ENCODE results near the gene GABRA4.

The GABRA4 gene

DNA sequence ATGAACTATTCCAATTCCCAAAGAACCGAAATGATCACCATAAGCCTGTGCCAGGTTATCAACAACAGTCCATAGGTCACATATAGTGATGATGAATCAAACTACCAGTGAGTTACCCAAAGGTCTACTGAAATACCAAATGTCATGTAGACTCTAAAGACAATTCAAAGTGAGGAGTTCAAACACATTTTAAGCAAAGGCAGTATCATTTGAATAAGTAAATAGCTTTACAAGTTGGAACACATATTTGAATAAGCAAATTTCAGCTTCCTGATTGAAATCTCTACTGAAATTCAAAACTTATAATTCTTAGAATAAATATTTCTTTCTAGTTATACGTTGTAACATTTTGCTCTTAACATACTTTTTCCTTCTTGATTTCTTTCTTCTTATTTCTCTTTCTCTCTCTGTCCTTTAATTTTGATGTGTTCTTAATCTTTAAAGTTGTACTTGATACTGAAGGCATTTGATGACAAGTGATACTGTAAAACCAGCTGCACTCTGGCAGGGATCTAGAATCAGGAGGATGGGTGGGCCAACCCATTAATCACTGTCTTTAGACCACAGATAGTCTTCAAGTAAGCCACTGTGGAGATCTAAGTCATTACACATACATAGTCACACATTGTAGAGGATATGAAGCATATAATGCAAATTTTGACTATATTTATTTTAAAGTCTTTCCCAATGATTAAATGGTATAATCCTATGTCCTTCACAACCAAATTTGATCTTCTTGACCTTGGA, 34.5 kb downstream of the GABRA4 start:
- Mint-ChIP-seq H3K36me3 (ENCODE audit: low read depth) (no peaks in the 10 kb centered on the region), H3K4me3 (no peak overlapping the region), H3K4me1 (ENCODE audit: low read depth) (no peaks in the 10 kb centered on the region), H3K9me3 (no peaks in the 10 kb centered on the region), H3K27ac (no peak overlapping the region), H3K27me3 (ENCODE audit: low read depth) (no peaks in the 10 kb centered on the region)
- no peak for DNase-seq (ENCODE audit: low spot score)

DNA sequence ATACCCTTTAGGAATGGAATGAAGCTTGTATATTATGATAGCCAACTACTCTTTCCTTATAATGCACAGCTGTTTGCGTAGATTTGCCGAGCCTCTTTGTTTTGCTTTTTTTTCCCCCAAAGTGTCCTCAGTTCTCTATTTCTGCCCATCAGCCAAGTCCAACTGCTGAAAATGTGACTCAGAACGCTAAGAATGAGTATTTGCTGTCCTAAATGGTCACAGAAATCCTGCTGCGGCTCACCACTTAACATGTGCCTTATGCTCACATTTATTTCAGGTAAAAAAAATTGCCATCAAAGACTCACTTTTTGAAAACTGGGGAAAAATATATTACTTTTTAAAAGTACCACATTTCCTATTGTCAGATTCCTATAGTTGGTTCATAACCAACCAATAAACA, 36.9 kb downstream of the GABRA4 start:
- Mint-ChIP-seq H3K27me3 (ENCODE audit: low read depth) (no peaks in the 10 kb centered on the region), H3K4me1 (ENCODE audit: low read depth) (no peaks in the 10 kb centered on the region), H3K9me3 (no peaks in the 10 kb centered on the region), H3K36me3 (ENCODE audit: low read depth) (no peaks in the 10 kb centered on the region), H3K4me3 (no peak overlapping the region), H3K27ac (no peak overlapping the region)
- no peak for DNase-seq (ENCODE audit: low spot score)

DNA sequence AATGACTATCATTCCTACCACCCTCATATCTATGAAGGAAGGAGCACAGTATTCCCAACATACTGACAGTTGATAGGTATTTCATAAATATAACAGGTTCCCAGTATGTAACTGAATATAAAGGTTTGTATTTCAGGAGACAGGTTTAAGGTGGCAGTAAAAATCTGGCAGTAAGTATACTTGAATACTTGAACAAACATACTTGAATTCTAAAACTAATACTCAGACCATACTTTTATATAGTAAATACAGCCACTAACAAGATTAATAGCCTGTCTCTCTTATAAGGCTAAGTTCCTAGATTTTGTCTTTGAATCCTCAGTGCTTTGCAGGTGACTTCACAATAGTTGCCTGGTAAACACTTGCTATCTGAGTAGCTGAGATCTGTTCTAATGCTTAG, 37.8 kb downstream of the GABRA4 start:
- DNase-seq (ENCODE audit: low spot score): no peak
- H3K4me3 Mint-ChIP-seq: no peak overlapping the region
- H3K27me3 Mint-ChIP-seq (ENCODE audit: low read depth): no peaks in the 10 kb centered on the region
- H3K9me3 Mint-ChIP-seq: no peaks in the 10 kb centered on the region
- H3K27ac Mint-ChIP-seq: no peak overlapping the region
- no peaks in the 10 kb centered on the region for H3K4me1 Mint-ChIP-seq (ENCODE audit: low read depth)
- no peaks in the 10 kb centered on the region for H3K36me3 Mint-ChIP-seq (ENCODE audit: low read depth)

DNA sequence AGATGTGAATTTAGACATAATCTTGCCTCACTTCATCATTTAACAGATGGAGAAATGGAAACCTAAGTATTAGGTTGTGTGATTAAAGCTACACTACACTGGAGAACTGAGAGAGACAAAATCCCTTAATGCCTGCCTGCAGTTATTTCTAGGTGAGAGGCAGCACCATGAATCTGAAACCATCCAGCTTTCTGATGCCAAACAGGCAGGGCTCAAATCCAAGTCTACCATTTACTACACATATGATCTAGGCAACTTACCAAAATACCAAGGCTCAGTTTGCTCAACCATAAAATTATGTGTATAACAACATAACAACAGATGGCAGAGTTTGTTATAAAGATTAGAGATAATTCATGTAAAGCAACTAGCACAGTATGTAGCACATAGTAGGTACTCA, 38.7 kb downstream of the GABRA4 start:
- no peaks in the 10 kb centered on the region for H3K36me3 Mint-ChIP-seq (ENCODE audit: low read depth)
- no peaks in the 10 kb centered on the region for H3K9me3 Mint-ChIP-seq
- DNase-seq (ENCODE audit: low spot score): no peak
- no peak overlapping the region for H3K27ac Mint-ChIP-seq
- no peak overlapping the region for H3K4me3 Mint-ChIP-seq
- no peaks in the 10 kb centered on the region for H3K27me3 Mint-ChIP-seq (ENCODE audit: low read depth)
- no peaks in the 10 kb centered on the region for H3K4me1 Mint-ChIP-seq (ENCODE audit: low read depth)

DNA sequence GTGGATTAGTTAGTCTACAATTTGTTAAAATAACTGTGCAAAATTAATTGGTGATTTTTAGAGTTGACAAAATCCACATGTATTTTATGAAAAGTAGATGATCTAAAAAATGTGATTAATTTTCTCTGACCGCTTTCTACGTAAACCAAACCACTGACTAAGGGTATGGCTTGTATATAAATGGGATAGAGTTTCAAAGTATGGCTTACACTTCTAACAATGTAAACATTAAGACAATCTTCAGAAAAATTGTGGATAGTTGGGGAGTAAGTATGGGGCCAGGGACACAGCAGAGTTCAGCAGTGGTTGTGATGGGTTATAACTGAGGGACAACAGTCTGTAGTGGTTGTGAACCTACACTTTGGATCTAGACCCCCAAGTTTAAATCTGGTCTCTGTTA, 39.8 kb downstream of the GABRA4 start:
- no peak overlapping the region for H3K4me3 Mint-ChIP-seq
- no peaks in the 10 kb centered on the region for H3K4me1 Mint-ChIP-seq (ENCODE audit: low read depth)
- no peak overlapping the region for H3K27ac Mint-ChIP-seq
- H3K27me3 Mint-ChIP-seq (ENCODE audit: low read depth): no peaks in the 10 kb centered on the region
- no peak for DNase-seq (ENCODE audit: low spot score)
- no peaks in the 10 kb centered on the region for H3K9me3 Mint-ChIP-seq
- H3K36me3 Mint-ChIP-seq (ENCODE audit: low read depth): no peaks in the 10 kb centered on the region

DNA sequence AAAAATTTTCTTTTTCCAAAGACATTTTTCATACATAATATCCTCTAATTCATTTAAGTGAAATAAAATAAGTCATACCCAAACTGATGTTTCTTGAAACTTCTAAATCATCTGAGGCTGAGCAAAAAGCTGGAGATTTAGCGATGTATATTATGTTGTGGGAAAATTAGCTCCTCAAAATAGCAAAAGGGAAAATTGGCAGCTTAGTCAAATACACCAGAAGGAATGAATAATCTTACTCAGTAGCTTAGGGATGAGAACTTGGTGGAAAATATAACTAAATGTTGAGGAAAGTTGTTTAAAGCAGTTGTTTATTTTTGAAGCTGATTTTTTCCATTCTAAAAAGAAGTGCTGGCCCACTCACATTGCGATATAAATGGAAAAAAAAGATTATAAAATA, 40.9 kb downstream of the GABRA4 start:
- H3K27ac Mint-ChIP-seq: no peak overlapping the region
- no peaks in the 10 kb centered on the region for H3K36me3 Mint-ChIP-seq (ENCODE audit: low read depth)
- DNase-seq (ENCODE audit: low spot score): no peak
- H3K27me3 Mint-ChIP-seq (ENCODE audit: low read depth): no peaks in the 10 kb centered on the region
- no peak overlapping the region for H3K4me3 Mint-ChIP-seq
- no peaks in the 10 kb centered on the region for H3K9me3 Mint-ChIP-seq
- no peaks in the 10 kb centered on the region for H3K4me1 Mint-ChIP-seq (ENCODE audit: low read depth)

DNA sequence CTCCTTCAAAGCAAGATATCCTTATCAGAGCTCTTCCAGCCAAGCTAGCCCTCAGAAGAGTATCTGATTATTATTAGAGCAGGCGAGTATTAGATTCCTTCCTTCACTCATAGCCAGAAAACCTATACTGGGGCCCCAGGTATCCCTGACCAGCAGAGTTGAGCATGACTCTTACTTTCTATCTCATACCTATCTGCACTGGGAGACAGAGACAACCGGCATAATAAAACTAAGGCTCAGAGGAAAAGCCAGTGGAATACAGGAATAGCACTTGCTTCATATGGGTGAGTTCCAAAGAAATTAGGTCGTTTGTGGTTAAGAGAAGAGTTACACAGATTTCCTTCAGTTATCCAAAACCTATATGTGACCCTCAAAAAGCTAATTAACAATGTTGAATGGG, 42.6 kb downstream of the GABRA4 start:
- Mint-ChIP-seq H3K4me1 (ENCODE audit: low read depth) (no peaks in the 10 kb centered on the region), H3K4me3 (no peak overlapping the region), H3K9me3 (no peaks in the 10 kb centered on the region), H3K36me3 (ENCODE audit: low read depth) (no peaks in the 10 kb centered on the region), H3K27ac (no peak overlapping the region), H3K27me3 (ENCODE audit: low read depth) (no peaks in the 10 kb centered on the region)
- DNase-seq (ENCODE audit: low spot score): no peak

DNA sequence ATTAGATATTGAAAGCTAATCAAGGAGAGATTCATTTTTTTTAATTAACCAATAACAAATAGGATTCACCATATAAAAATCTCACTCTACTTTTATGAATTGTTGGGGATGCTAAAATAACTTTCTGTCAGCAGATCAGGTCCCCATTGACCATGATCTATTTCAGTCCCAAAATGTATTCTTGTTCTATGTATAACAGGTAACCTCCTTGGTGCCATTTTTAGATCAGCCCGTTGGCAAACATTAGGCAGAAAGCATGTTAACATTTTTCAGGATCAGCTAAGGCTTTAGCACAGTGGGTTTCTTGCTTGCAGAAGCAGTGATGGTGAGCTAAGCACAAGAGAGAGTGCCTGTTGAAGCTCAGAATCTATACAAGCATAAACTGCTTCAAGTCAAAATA, 43.6 kb downstream of the GABRA4 start:
- no peak overlapping the region for H3K4me3 Mint-ChIP-seq
- H3K27me3 Mint-ChIP-seq (ENCODE audit: low read depth): no peaks in the 10 kb centered on the region
- no peak for DNase-seq (ENCODE audit: low spot score)
- H3K36me3 Mint-ChIP-seq (ENCODE audit: low read depth): no peaks in the 10 kb centered on the region
- no peaks in the 10 kb centered on the region for H3K4me1 Mint-ChIP-seq (ENCODE audit: low read depth)
- H3K9me3 Mint-ChIP-seq: no peaks in the 10 kb centered on the region
- H3K27ac Mint-ChIP-seq: no peak overlapping the region

DNA sequence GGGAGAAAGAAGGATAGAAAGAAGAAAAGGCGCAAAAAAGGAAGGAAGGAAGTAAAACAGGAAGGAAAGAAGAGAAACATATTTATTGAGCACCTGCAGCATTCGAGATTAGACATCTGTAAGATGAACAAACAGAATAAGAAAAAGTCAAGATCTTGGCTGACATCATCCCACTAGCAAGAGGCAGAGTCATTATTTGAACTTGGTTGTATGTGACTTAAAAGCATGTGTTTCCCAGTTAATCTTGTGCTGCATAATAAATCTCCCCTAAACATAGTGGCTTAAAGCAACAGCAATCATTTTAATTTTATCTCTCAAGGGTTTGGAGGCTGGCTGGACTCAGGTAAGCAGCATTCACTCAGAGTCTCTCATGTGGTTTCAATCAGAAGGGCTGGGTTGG, 45.8 kb downstream of the GABRA4 start:
- H3K27ac Mint-ChIP-seq: no peak overlapping the region
- no peaks in the 10 kb centered on the region for H3K4me1 Mint-ChIP-seq (ENCODE audit: low read depth)
- H3K27me3 Mint-ChIP-seq (ENCODE audit: low read depth): no peaks in the 10 kb centered on the region
- H3K9me3 Mint-ChIP-seq: no peaks in the 10 kb centered on the region
- H3K4me3 Mint-ChIP-seq: no peak overlapping the region
- no peaks in the 10 kb centered on the region for H3K36me3 Mint-ChIP-seq (ENCODE audit: low read depth)
- no peak for DNase-seq (ENCODE audit: low spot score)

DNA sequence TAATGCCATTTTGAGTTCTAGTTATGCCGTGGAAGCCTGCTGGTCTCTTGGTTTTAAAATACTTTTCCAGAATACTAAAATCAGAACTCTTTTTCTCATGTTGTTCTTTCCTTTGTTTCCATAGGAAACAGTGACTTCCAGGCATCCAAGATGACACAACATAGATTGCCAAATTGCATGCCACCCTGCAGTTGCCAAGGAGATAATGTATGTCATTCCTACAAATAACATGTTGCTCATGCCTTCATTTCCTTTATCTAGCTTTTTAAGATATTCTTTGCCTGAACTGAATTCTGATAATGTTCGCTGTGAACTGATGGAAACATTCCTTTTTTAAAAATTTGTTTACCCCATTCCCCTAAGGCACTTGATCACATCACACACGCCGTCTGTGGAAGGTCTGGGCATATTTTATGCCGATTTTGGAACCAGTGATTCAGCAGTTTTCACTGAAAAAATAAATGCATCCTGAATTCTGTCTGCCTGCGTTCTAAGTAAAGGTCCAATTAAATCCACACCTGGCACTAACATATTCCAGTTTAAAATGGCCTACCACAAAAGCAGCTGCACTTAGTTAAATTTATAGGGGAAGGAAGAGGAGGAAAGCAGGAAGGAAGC, 46.4 kb downstream of the GABRA4 start:
- H3K9me3 Mint-ChIP-seq: no peaks in the 10 kb centered on the region
- H3K4me3 Mint-ChIP-seq: no peak overlapping the region
- no peaks in the 10 kb centered on the region for H3K4me1 Mint-ChIP-seq (ENCODE audit: low read depth)
- no peaks in the 10 kb centered on the region for H3K36me3 Mint-ChIP-seq (ENCODE audit: low read depth)
- H3K27ac Mint-ChIP-seq: no peak overlapping the region
- DNase-seq (ENCODE audit: low spot score): no peak
- no peaks in the 10 kb centered on the region for H3K27me3 Mint-ChIP-seq (ENCODE audit: low read depth)

DNA sequence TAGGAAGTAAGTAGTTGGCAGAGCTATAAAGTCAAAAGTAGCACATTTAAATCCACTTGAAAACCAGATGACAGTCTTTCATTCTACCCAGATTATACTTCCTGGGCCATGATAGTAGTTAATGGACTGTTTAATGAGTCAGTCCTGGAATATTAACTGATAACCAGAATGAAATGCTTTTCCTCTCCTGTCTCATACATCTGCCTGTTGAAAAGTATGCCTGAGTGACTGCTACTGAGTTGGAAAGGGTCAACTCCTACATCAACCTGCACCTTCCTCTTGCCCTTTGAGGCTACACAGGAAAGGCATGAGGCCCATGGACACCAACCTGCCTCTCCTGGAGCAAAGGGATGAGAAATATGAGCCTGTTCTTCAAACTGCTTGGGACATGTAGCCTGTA, 48.3 kb downstream of the GABRA4 start:
- DNase-seq (ENCODE audit: low spot score): no peak
- H3K9me3 Mint-ChIP-seq: no peaks in the 10 kb centered on the region
- H3K36me3 Mint-ChIP-seq (ENCODE audit: low read depth): no peaks in the 10 kb centered on the region
- no peaks in the 10 kb centered on the region for H3K27me3 Mint-ChIP-seq (ENCODE audit: low read depth)
- no peaks in the 10 kb centered on the region for H3K4me1 Mint-ChIP-seq (ENCODE audit: low read depth)
- H3K4me3 Mint-ChIP-seq: no peak overlapping the region
- no peak overlapping the region for H3K27ac Mint-ChIP-seq

DNA sequence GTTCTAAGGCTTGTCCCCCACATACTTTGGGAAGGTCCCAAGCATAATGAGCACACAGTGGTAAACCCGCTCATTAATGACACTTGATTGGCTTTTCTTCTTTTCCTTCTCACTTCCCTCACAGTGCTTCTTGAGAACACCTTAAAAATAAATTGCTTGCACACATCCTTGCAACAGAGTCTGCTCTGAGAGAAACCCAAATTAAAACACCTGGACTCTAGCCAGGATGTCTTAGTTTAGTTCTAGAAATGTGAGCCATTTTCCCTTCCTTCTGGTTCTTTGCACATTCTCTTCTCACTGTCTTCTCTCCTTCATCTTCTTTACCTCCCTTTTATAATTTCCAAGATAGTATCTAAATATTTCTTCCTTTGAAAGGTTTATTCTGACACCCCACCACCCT, 49.0 kb downstream of the GABRA4 start:
- H3K4me3 Mint-ChIP-seq: no peak overlapping the region
- H3K27me3 Mint-ChIP-seq (ENCODE audit: low read depth): no peaks in the 10 kb centered on the region
- no peaks in the 10 kb centered on the region for H3K9me3 Mint-ChIP-seq
- H3K27ac Mint-ChIP-seq: no peak overlapping the region
- no peak for DNase-seq (ENCODE audit: low spot score)
- H3K36me3 Mint-ChIP-seq (ENCODE audit: low read depth): no peaks in the 10 kb centered on the region
- no peaks in the 10 kb centered on the region for H3K4me1 Mint-ChIP-seq (ENCODE audit: low read depth)

DNA sequence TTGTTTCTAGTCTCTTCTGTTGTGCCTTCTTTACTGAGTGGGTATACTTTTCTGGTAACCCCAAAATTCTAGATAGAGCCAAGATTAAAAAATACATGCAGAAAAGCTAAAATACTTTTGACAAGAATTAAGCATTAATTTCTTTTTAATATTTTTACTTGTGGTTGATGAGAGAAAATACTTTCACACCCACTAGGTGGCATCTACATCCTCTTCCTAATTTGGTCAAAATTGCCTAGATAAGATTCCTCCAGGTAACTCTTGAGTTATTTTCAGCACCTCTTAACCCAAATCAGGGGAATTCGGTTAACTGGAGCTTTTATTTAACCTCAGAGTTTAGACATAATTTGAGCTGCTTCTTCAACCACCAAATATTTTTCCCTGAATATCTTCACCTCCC, 55.9 kb downstream of the GABRA4 start:
- Mint-ChIP-seq H3K27me3 (ENCODE audit: low read depth) (no peaks in the 10 kb centered on the region), H3K4me1 (ENCODE audit: low read depth) (no peaks in the 10 kb centered on the region), H3K27ac (no peak overlapping the region), H3K9me3 (no peaks in the 10 kb centered on the region), H3K36me3 (ENCODE audit: low read depth) (no peaks in the 10 kb centered on the region), H3K4me3 (no peak overlapping the region)
- no peak for DNase-seq (ENCODE audit: low spot score)

DNA sequence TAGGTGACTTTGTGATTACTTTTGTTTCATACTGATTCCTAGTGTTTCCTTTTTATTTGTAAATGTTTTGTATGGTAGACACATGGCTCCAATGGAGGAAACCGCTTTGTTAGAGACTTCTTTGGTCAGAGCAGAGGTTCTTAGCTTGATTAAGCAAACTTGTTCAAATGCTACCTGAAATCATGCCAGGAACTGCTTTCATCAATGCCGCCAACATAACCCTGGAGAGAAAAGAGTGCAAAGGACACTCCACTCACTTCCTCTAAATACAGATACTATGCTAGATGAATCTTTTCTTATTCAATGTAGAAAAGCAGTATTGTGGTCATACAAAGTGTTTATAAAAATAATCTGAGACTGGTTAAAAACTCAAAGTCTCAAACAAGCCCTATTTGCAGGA, 58.7 kb downstream of the GABRA4 start:
- Mint-ChIP-seq H3K36me3 (ENCODE audit: low read depth) (no peaks in the 10 kb centered on the region), H3K27ac (no peak overlapping the region), H3K4me1 (ENCODE audit: low read depth) (no peaks in the 10 kb centered on the region), H3K9me3 (no peaks in the 10 kb centered on the region), H3K27me3 (ENCODE audit: low read depth) (no peaks in the 10 kb centered on the region), H3K4me3 (no peak overlapping the region)
- no peak for DNase-seq (ENCODE audit: low spot score)

DNA sequence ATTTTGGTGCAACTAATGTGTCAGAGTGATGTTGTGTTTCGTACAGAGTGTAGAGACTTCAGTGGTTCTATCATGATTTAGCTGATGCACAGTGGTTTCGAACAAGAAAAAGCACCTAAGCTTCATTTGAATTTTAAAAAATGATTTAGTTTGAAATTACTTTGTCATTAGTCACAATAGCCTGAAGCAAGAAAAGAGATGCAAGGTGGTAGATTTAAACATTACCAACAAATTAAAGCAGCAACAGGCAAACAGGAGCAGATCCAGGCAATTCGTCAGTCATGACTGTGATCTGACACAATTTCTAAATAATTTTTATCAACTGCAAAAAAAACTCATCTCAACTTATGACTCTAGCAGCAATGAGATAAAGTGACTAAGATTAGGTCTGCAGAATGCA, 59.7 kb downstream of the GABRA4 start:
- Mint-ChIP-seq H3K27me3 (ENCODE audit: low read depth) (no peaks in the 10 kb centered on the region), H3K4me3 (no peak overlapping the region), H3K9me3 (no peaks in the 10 kb centered on the region), H3K36me3 (ENCODE audit: low read depth) (no peaks in the 10 kb centered on the region), H3K4me1 (ENCODE audit: low read depth) (no peaks in the 10 kb centered on the region), H3K27ac (no peak overlapping the region)
- DNase-seq (ENCODE audit: low spot score): no peak
